K562 (cell line): ENCODE data around the gene CLEC2L. TPM values are rescaled to one million over a fixed set of nuclear protein-coding genes. Genes with fewer than 3 reads are reported as not detected.

Experiments
- ATAC-seq: fragments of 200-7000 bp; cut with Tn5 transposase; 3 replicates; pipeline ENCODE4 v1.9.1; 2020; ENCODE audit warnings: moderate library complexity
- BruUV-seq: library from RNA; stranded (reverse); fragments of 400-500 nt; replicated peaks from 2 replicates; lab custom pipeline; 2021; lab: Mats Ljungman, UMichigan
- CTCF ChIA-PET: fragments of 300-600 bp; formaldehyde crosslinking; extraction: SDS; loops from one replicate; lab custom pipeline; 2021; ENCODE audit warnings: low intra/inter-chr PET ratio; lab: Yijun Ruan, JAX
- POLR2A ChIA-PET: fragments of 300-600, 350-650 bp; sonication (Branson Sonifier 250); formaldehyde crosslinking; extraction: SDS; loops from one replicate; lab custom pipeline; 2021; ENCODE audit warnings: antibody characterized with exemption, inconsistent platforms; lab: Yijun Ruan, JAX
- DNase-seq, 4 experiments: peaks; one replicate each; pipeline versions ENCODE4 v3.0.0 to v3.0.0-alpha.2; 2011 to 2018; ENCODE audit warnings: low spot score in 3 of 4, mixed read lengths in 3 of 4; ENCODE audit errors: extremely low read depth in 1 of 4
- FAIRE-seq: peaks from 2 replicates; lab custom pipeline; 2011; peaks lifted over from hg19 to GRCh38; lab: Jason Lieb, UNC
- H2AFZ ChIP-seq: 2 replicates; pipeline ENCODE4 v1.6.0; 2011; ENCODE audit warnings: low read depth, low read length, control low read depth, inconsistent platforms
- H3K27ac ChIP-seq: fragments of 200-600 bp; 3 replicates; pipeline ENCODE4 v1.8.0; 2011; ENCODE audit warnings: low read depth, mild to moderate bottlenecking, control low read depth, inconsistent platforms, low read length, moderate library complexity, mixed read lengths; ENCODE audit errors: extremely low read depth
- H3K27me3 ChIP-seq, 2 experiments: fragments of 300-600 bp in 1 of 2; 2 replicates in 1 of 2; 3 replicates in 1 of 2; pipeline versions ENCODE4 v1.6.0 to v1.8.0; 2011; ENCODE audit warnings: inconsistent platforms in 2 of 2, low read length in 2 of 2, mild to moderate bottlenecking in 1 of 2, mixed read lengths in 1 of 2, moderate library complexity in 1 of 2; ENCODE audit not compliant: control insufficient read depth in 2 of 2, insufficient read depth in 2 of 2
- H3K36me3 ChIP-seq: fragments of 300-600 bp; 3 replicates; pipeline ENCODE4 v1.8.0; 2011; ENCODE audit warnings: mild to moderate bottlenecking, low read length, inconsistent platforms; ENCODE audit not compliant: control insufficient read depth, insufficient read depth
- H3K4me1 ChIP-seq, 2 experiments: fragments of 200-600 bp in 1 of 2; replicated peaks in 1 of 2; 2 replicates in 1 of 2; 3 replicates in 1 of 2; pipeline versions ENCODE4 v1.5.1 to v1.8.0; 2011; ENCODE audit warnings: inconsistent platforms in 2 of 2, low read length in 2 of 2, mild to moderate bottlenecking in 1 of 2, mixed read lengths in 1 of 2, moderate library complexity in 1 of 2; ENCODE audit not compliant: control insufficient read depth in 2 of 2, insufficient read depth in 2 of 2
- H3K4me2 ChIP-seq: 2 replicates; pipeline ENCODE4 v1.6.1; 2011; ENCODE audit warnings: low read length, control low read depth, inconsistent platforms, mixed read lengths; ENCODE audit not compliant: insufficient read depth
- H3K4me3 ChIP-seq: fragments of 200-600 bp; sonication (generic), shearing (Covaris generic); 2 replicates; pipeline ENCODE4 v1.5.1; 2016; ENCODE audit warnings: control low read depth, inconsistent platforms
- H3K79me2 ChIP-seq: fragments of 200-600 bp; 3 replicates; pipeline ENCODE4 v1.8.0; 2011; ENCODE audit warnings: low read length, inconsistent platforms; ENCODE audit not compliant: control insufficient read depth, insufficient read depth
- H3K9ac ChIP-seq, 2 experiments: 2 replicates each; pipeline versions ENCODE4 v1.6.0 to v1.6.1; 2011; ENCODE audit warnings: low read depth in 2 of 2, low read length in 2 of 2, control low read depth in 1 of 2, inconsistent platforms in 1 of 2, mild to moderate bottlenecking in 1 of 2, mixed read lengths in 1 of 2; ENCODE audit not compliant: insufficient read depth in 1 of 2
- H3K9me1 ChIP-seq: one replicate; pipeline ENCODE4 v1.6.0; 2011; ENCODE audit warnings: inconsistent platforms, mild to moderate bottlenecking, low read length, moderate library complexity; ENCODE audit not compliant: control insufficient read depth, insufficient read depth
- H3K9me3 ChIP-seq: replicated peaks from 2 replicates; pipeline ENCODE4 v1.5.1; 2011; ENCODE audit warnings: low read depth, low read length, inconsistent platforms; ENCODE audit not compliant: control insufficient read depth, insufficient read depth
- H4K20me1 ChIP-seq: replicated peaks from 2 replicates; pipeline ENCODE4 v1.6.1; 2011; ENCODE audit warnings: low read length, inconsistent platforms, mixed read lengths; ENCODE audit not compliant: control insufficient read depth, insufficient read depth
- CGGBP1 ChIP-seq: fragments of 250-450 bp; sonication (Bioruptor Pico); IDR thresholded peaks from 2 replicates; pipeline ENCODE4 v1.9.0; 2021; ENCODE audit warnings: mild to moderate bottlenecking
- OTX1 ChIP-seq: fragments of 450-650 bp; formaldehyde crosslinking; IDR thresholded peaks from 2 replicates; pipeline ENCODE4 v1.4.0; 2022; ENCODE audit warnings: mild to moderate bottlenecking
- TAF15 ChIP-seq: fragments of 200-400 bp; formaldehyde crosslinking; IDR thresholded peaks from 2 replicates; pipeline ENCODE4 v1.6.1; 2017; ENCODE audit warnings: mild to moderate bottlenecking, low read depth, low read length, moderate library complexity
- XRCC4 ChIP-seq: IDR thresholded peaks from one replicate; pipeline ENCODE4 v1.6.1; 2011; ENCODE audit not compliant: insufficient read depth, insufficient read length; ENCODE audit errors: extremely low read depth
- ZNF384 ChIP-seq: IDR thresholded peaks from 2 replicates; pipeline ENCODE4 v1.6.1; 2012; ENCODE audit warnings: low read depth, low read length, improper control_type of control experiment
- ZZZ3 ChIP-seq: fragments of 450-650 bp; IDR thresholded peaks from 2 replicates; pipeline ENCODE4 v1.6.1; 2016; ENCODE audit warnings: antibody characterized with exemption, mild to moderate bottlenecking, moderate library complexity
- WGBS: fragments of 100-300 bp; shearing (Covaris generic); methylation state at CpG from one replicate; pipeline ENCODE4 v1.1.6; 2016; ENCODE audit warnings: low coverage, mixed read lengths; ENCODE audit not compliant: insufficient coverage; ENCODE audit errors: missing lambda C conversion rate; 5-methylcytosine and 5-hydroxymethylcytosine counted together
- in situ Hi-C: fragments of 300-500 bp; cut with MboI; formaldehyde crosslinking; loops from 4 replicates; pipeline ENCODE4 v1.15.0; 2018; ENCODE audit warnings: inconsistent platforms, mixed read lengths
- intact Hi-C: fragments of 100-400 bp; cut with micrococcal nuclease; formaldehyde crosslinking; loops from 2 replicates; pipeline ENCODE4 v1.14.2; 2022
- polyA plus RNA-seq, 8 experiments: library from polyadenylated mRNA; depleted of rRNA in 4 of 8; stranded (reverse) in 5 of 8; unstranded in 3 of 8; fragments of >200 nt; fragmentation: Nextera tagmentation in 2 of 8; fragmentation: Illumina TruSeq in 1 of 8; extraction: Ambion mirVana in 2 of 8; extraction: Trizol in 1 of 8; gene quantifications; 2 replicates each; pipeline versions ENCODE4 v1.2.1 to v1.2.3, GENCODE V29; 2011 to 2014; ENCODE audit warnings: inconsistent platforms in 1 of 8, missing spikeins in 1 of 8
- total RNA-seq, 7 experiments: library from RNA; depleted of rRNA in 6 of 7; stranded (reverse); fragments of >200 nt in 6 of 7; fragmentation: Illumina TruSeq in 2 of 7; extraction: Trizol in 2 of 7; gene quantifications; 2 replicates each; pipeline versions ENCODE4 v1.2.1 to v1.2.3, GENCODE V29; 2011 to 2021; ENCODE audit warnings: low replicate concordance in 1 of 7
- TF ChIP-seq, protein P1 (sequence below): fragments of 200-800 bp; sonication (Bioruptor generic); IDR thresholded peaks from 2 replicates; pipeline ENCODE4 v1.6.1; 2017; ENCODE audit warnings: missing genetic modification characterization, missing compliant biosample characterization

Gene CLEC2L
- total and polyA plus RNA-seq, 9 of the 15 experiments (the other 6 are each of a cell fraction or from before 2014, with no cell fraction given), result 0.84 to 5.5 (median 1.8) TPM

DNA sequence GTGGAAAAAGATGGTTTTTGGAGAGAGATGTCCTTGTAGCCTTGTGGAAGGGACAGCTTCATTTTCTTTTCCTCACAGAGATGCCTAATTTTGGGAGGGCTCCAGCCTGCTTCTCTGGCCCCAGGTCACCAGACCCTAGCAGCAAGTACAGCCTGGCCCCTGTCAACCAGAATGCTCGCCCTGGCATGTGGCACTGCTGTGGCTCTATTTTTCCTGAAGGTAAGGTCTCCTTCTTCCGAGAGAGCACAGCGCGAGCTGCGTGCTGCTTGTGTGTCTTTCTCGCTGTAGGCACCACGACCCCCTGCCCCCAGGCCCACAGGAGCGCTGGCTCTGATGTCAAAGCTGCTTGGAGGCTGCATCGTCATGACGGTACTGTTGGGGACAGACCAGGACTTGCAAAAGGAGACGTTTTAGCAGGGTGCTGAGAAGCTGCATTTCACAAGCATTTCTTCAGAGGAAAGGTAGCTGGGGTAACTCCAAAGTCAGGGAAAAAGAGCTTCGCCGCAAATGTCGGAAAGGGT, 58.7 kb downstream of the CLEC2L start:
- in situ Hi-C loops, result no loop called here
- DNase-seq, result no peak
- peaks cover 4% of the 10 kb centered on the region; the same call in 1 of the 3 replicates for H3K36me3 ChIP-seq
- ATAC-seq, result no peak
- BruUV-seq, result no TSS peak
- no peak for FAIRE-seq
- CTCF ChIA-PET, result no interaction called here
- TF ChIP-seq TAF15 (no peak), CGGBP1 (CRISPR knock-in tag) (no peak), ZZZ3 (no peak), ZNF384 (no peak), XRCC4 (no peak), OTX1 (CRISPR knock-in tag) (no peak)
- TF ChIP-seq, protein P1, sequence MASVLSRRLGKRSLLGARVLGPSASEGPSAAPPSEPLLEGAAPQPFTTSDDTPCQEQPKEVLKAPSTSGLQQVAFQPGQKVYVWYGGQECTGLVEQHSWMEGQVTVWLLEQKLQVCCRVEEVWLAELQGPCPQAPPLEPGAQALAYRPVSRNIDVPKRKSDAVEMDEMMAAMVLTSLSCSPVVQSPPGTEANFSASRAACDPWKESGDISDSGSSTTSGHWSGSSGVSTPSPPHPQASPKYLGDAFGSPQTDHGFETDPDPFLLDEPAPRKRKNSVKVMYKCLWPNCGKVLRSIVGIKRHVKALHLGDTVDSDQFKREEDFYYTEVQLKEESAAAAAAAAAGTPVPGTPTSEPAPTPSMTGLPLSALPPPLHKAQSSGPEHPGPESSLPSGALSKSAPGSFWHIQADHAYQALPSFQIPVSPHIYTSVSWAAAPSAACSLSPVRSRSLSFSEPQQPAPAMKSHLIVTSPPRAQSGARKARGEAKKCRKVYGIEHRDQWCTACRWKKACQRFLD (CRISPR knock-in tag), result no peak
- no peak overlapping the region for H3K4me3 ChIP-seq
- no peak overlapping the region for H3K27ac ChIP-seq
- POLR2A ChIA-PET, result interaction anchor here (0.6 to 2.1 kb wide), 5 partner anchors 8 to 84 kb away, joined by 3 to 6 read pairs (median 5); no protein-coding TSS in a partner anchor
- no peak overlapping the region for H2AFZ ChIP-seq
- intact Hi-C loops, result no loop called here
- H4K20me1 ChIP-seq, result no peaks in the 10 kb centered on the region
- no peaks in the 10 kb centered on the region for H3K79me2 ChIP-seq
- 74% methylated on average over 14 of the region's 14 CpGs for WGBS
- H3K4me1 ChIP-seq, result no peaks in the 10 kb centered on the region
- H3K9me3 ChIP-seq, result no peaks in the 10 kb centered on the region
- H3K27me3 ChIP-seq, result no peaks in the 10 kb centered on the region
- H3K9me1 ChIP-seq, result no peaks in the 10 kb centered on the region
- H3K4me2 ChIP-seq, result no peak overlapping the region
- H3K9ac ChIP-seq, result no peak overlapping the region
